SK-N-MC (cell line): ENCODE results near the gene NT5C1B.

Experiments used
- DNase-seq: peaks from one replicate; pipeline ENCODE4 v3.0.0-alpha.2; 2011; ENCODE audit warnings: low read depth, low spot score
- H3K27ac ChIP-seq: fragments of 200-600 bp; sonication (generic); 2 replicates; pipeline ENCODE4 v1.5.1; 2016; ENCODE audit warnings: mixed run types
- H3K36me3 ChIP-seq: fragments of 200-600 bp; sonication (generic); 2 replicates; pipeline ENCODE4 v1.6.1; 2017; ENCODE audit warnings: antibody characterized with exemption, low read length, mixed read lengths; ENCODE audit not compliant: insufficient read depth
- H3K4me3 ChIP-seq: fragments of 200-600 bp; sonication (generic); 2 replicates; pipeline ENCODE4 v1.5.1; 2016
- H3K9ac ChIP-seq: fragments of 200-600 bp; sonication (generic); 2 replicates; pipeline ENCODE4 v1.8.0; 2017; ENCODE audit warnings: mixed run types, mixed read lengths; ENCODE audit not compliant: insufficient read length
- H3K9me3 ChIP-seq: fragments of 200-600 bp; sonication (generic); 2 replicates; pipeline ENCODE4 v1.6.1; 2017; ENCODE audit warnings: low read depth, mild to moderate bottlenecking, antibody characterized with exemption, low read length, moderate library complexity, mixed read lengths
- EZH2 ChIP-seq: fragments of 200-600 bp; sonication (generic); IDR thresholded peaks from one replicate; pipeline ENCODE4 v1.6.1; 2017; ENCODE audit warnings: antibody characterized with exemption
- FOXP2 ChIP-seq: optimal IDR thresholded peaks from 2 replicates; pipeline ENCODE3; 2011; ENCODE audit warnings: mild to moderate bottlenecking, moderate library complexity; ENCODE audit not compliant: insufficient read depth; ENCODE audit errors: extremely low read length, control extremely low read depth
- POLR2AphosphoS5 ChIP-seq: IDR thresholded peaks from 2 replicates; pipeline ENCODE4 v1.6.1; 2012; ENCODE audit warnings: mild to moderate bottlenecking, low read depth, low read length, borderline replicate concordance

Gene NT5C1B

GRCh38 chr2:18551169-18551568, 38.2 kb downstream of the NT5C1B start:
- peaks cover 10% of the 10 kb centered on the region for H3K36me3 ChIP-seq
- TF ChIP-seq POLR2AphosphoS5 (no peak), EZH2 (no peak), FOXP2 (no peak)
- 0 out of 2 replicates have a peak overlapping the region, but pooled peaks have one; percentile 17 for H3K27ac ChIP-seq
- H3K9ac ChIP-seq = no peak overlapping the region
- H3K9me3 ChIP-seq = no peaks in the 10 kb centered on the region
- no peak overlapping the region for H3K4me3 ChIP-seq
- DNase-seq = no peak

GRCh38 chr2:18550433-18550832, 38.9 kb downstream of the NT5C1B start:
- no peak for DNase-seq
- Histone ChIP-seq H3K9ac (no peak overlapping the region), H3K36me3 (peaks cover 6% of the 10 kb centered on the region), H3K4me3 (no peak overlapping the region), H3K9me3 (no peaks in the 10 kb centered on the region), H3K27ac (no peak overlapping the region)
- TF ChIP-seq FOXP2 = no peak
- TF ChIP-seq EZH2 = no peak
- no peak for TF ChIP-seq POLR2AphosphoS5

GRCh38 chr2:18549083-18549482, 40.3 kb downstream of the NT5C1B start:
- Histone ChIP-seq H3K36me3 (no peaks in the 10 kb centered on the region), H3K27ac (no peak overlapping the region), H3K9ac (no peak overlapping the region), H3K4me3 (no peak overlapping the region), H3K9me3 (no peaks in the 10 kb centered on the region)
- no peak for DNase-seq
- no peak for TF ChIP-seq EZH2
- TF ChIP-seq FOXP2 = no peak
- TF ChIP-seq POLR2AphosphoS5 = no peak

- no peak for TF ChIP-seq POLR2AphosphoS5
- no peak for TF ChIP-seq EZH2
- TF ChIP-seq FOXP2 = no peak
- DNase-seq = no peak
- Histone ChIP-seq H3K9me3 (no peaks in the 10 kb centered on the region), H3K9ac (no peak overlapping the region), H3K27ac (no peak overlapping the region), H3K36me3 (no peaks in the 10 kb centered on the region), H3K4me3 (no peak overlapping the region)
These were observed 40.7 kb downstream of the NT5C1B start for GRCh38 chr2:18548621-18549020.

GRCh38 chr2:18546567-18546966, 42.8 kb downstream of the NT5C1B start:
- H3K36me3 ChIP-seq = no peaks in the 10 kb centered on the region
- H3K9me3 ChIP-seq = no peaks in the 10 kb centered on the region
- no peak overlapping the region for H3K9ac ChIP-seq
- DNase-seq = no peak
- TF ChIP-seq FOXP2 = no peak
- TF ChIP-seq POLR2AphosphoS5 = no peak
- TF ChIP-seq EZH2 = no peak
- H3K4me3 ChIP-seq = no peak overlapping the region
- H3K27ac ChIP-seq = no peak overlapping the region

GRCh38 chr2:18545384-18545783, 44.0 kb downstream of the NT5C1B start:
- Histone ChIP-seq H3K27ac (no peak overlapping the region), H3K9me3 (no peaks in the 10 kb centered on the region), H3K9ac (no peak overlapping the region), H3K36me3 (no peaks in the 10 kb centered on the region), H3K4me3 (no peak overlapping the region)
- TF ChIP-seq FOXP2 = no peak
- TF ChIP-seq POLR2AphosphoS5 = no peak
- TF ChIP-seq EZH2 = no peak
- no peak for DNase-seq

- Histone ChIP-seq H3K27ac (peak overlapping the region; percentile 26; the same call in 1 of the 2 replicates), H3K9me3 (no peaks in the 10 kb centered on the region), H3K4me3 (no peak overlapping the region), H3K36me3 (no peaks in the 10 kb centered on the region), H3K9ac (no peak overlapping the region)
- TF ChIP-seq EZH2 (no peak), FOXP2 (no peak), POLR2AphosphoS5 (no peak)
- no peak for DNase-seq
These were observed 45.2 kb downstream of the NT5C1B start for GRCh38 chr2:18544171-18544570.

GRCh38 chr2:18540872-18541271, 48.5 kb downstream of the NT5C1B start:
- no peak overlapping the region for H3K4me3 ChIP-seq
- no peak for TF ChIP-seq EZH2
- TF ChIP-seq FOXP2 = no peak
- TF ChIP-seq POLR2AphosphoS5 = no peak
- no peaks in the 10 kb centered on the region for H3K36me3 ChIP-seq
- no peaks in the 10 kb centered on the region for H3K9me3 ChIP-seq
- no peak for DNase-seq
- no peak overlapping the region for H3K9ac ChIP-seq
- H3K27ac ChIP-seq = no peak overlapping the region

- no peaks in the 10 kb centered on the region for H3K36me3 ChIP-seq
- TF ChIP-seq POLR2AphosphoS5 (no peak), EZH2 (no peak), FOXP2 (no peak)
- H3K9me3 ChIP-seq = no peaks in the 10 kb centered on the region
These were observed 52.7 kb downstream of the NT5C1B start for GRCh38 chr2:18536697-18537096.

More at GRCh38 chr2:18536697-18537096, 52.7 kb downstream of the NT5C1B start:
- Histone ChIP-seq H3K9ac (no peak overlapping the region), H3K4me3 (no peak overlapping the region), H3K27ac (no peak overlapping the region)
- no peak for DNase-seq
